Mesendoderm (in vitro differentiated cells): ENCODE results near the gene PRKCA.

ENCODE experiments used
- DNase-seq: peaks from one replicate; pipeline ENCODE4 v3.0.0; 2013
- H2AK5ac ChIP-seq: 2 replicates; pipeline ENCODE4 v1.6.1; 2013; ENCODE audit warnings: low read length, inconsistent platforms
- H2BK120ac ChIP-seq: 2 replicates; pipeline ENCODE4 v1.6.1; 2013; ENCODE audit warnings: low read depth, mild to moderate bottlenecking, low read length, moderate library complexity, mixed read lengths
- H2BK15ac ChIP-seq: replicated peaks from 2 replicates; pipeline ENCODE4 v1.6.1; 2013; ENCODE audit warnings: low read depth, mild to moderate bottlenecking, moderate library complexity
- H2BK5ac ChIP-seq: 2 replicates; pipeline ENCODE4 v1.6.1; 2013; ENCODE audit warnings: low read length, inconsistent platforms
- H3K18ac ChIP-seq: 2 replicates; pipeline ENCODE4 v1.6.1; 2013; ENCODE audit warnings: mild to moderate bottlenecking, low read length, mixed read lengths
- H3K23ac ChIP-seq: one replicate; pipeline ENCODE4 v1.6.1; 2013; ENCODE audit warnings: low read length
- H3K27ac ChIP-seq: 2 replicates; pipeline ENCODE4 v1.5.1; 2013; ENCODE audit warnings: low read depth, mild to moderate bottlenecking, inconsistent platforms, low read length, moderate library complexity
- H3K27me3 ChIP-seq: 2 replicates; pipeline ENCODE4 v1.6.1; 2013; ENCODE audit warnings: low read length, control low read depth, mild to moderate bottlenecking, inconsistent platforms; ENCODE audit not compliant: insufficient read depth, poor library complexity
- H3K36me3 ChIP-seq: 2 replicates; pipeline ENCODE4 v1.6.1; 2013; ENCODE audit warnings: low read length, inconsistent platforms; ENCODE audit not compliant: control insufficient read depth, insufficient read depth
- H3K4ac ChIP-seq: one replicate; pipeline ENCODE4 v1.6.1; 2013; ENCODE audit warnings: low read depth, mild to moderate bottlenecking, low read length, moderate library complexity
- H3K4me1 ChIP-seq: 2 replicates; pipeline ENCODE4 v1.6.1; 2013; ENCODE audit warnings: low read depth, low read length, inconsistent platforms; ENCODE audit not compliant: control insufficient read depth
- H3K4me2 ChIP-seq: 2 replicates; pipeline ENCODE4 v1.6.1; 2013; ENCODE audit warnings: low read length
- H3K4me3 ChIP-seq: 2 replicates; pipeline ENCODE4 v1.5.1; 2013; ENCODE audit warnings: mild to moderate bottlenecking, low read length
- H3K56ac ChIP-seq: one replicate; pipeline ENCODE4 v1.6.1; 2013; ENCODE audit warnings: low read length
- H3K79me1 ChIP-seq: 2 replicates; pipeline ENCODE4 v1.6.1; 2013; ENCODE audit warnings: low read length, inconsistent platforms
- H3K79me2 ChIP-seq: 2 replicates; pipeline ENCODE4 v1.6.1; 2013; ENCODE audit warnings: mild to moderate bottlenecking, low read length; ENCODE audit not compliant: control insufficient read depth, insufficient read depth
- H3K9ac ChIP-seq: 2 replicates; pipeline ENCODE4 v1.6.1; 2013; ENCODE audit warnings: low read length, inconsistent platforms
- H4K5ac ChIP-seq: one replicate; pipeline ENCODE4 v1.6.1; 2013; ENCODE audit warnings: low read length
- H4K8ac ChIP-seq: one replicate; pipeline ENCODE4 v1.6.1; 2013; ENCODE audit warnings: low read depth, mild to moderate bottlenecking, control low read depth, low read length, moderate library complexity
- WGBS: extraction: QIAGEN DNeasy Blood & Tissue Kit; methylation state at CpG from one replicate; pipeline ENCODE4 v1.1.7; 2013; ENCODE audit warnings: low lambda C conversion rate, missing lambda C conversion rate; ENCODE audit not compliant: insufficient coverage; ENCODE audit errors: extremely low coverage; 5-methylcytosine and 5-hydroxymethylcytosine counted together

PRKCA gene

GRCh38 chr17:66281661-66282369 lies 20.6 kb upstream of the PRKCA start:
- Histone ChIP-seq H3K23ac (no peak overlapping the region), H2BK120ac (no peak overlapping the region), H3K4ac (no peak overlapping the region), H3K18ac (no peak overlapping the region), H3K27me3 (no peaks in the 10 kb centered on the region), H3K36me3 (no peaks in the 10 kb centered on the region), H3K27ac (no peak overlapping the region), H4K8ac (no peak overlapping the region), H3K9ac (no peak overlapping the region), H3K56ac (no peak overlapping the region), H2BK5ac (no peak overlapping the region), H2BK15ac (no peak overlapping the region), H2AK5ac (no peak overlapping the region), H3K79me2 (no peaks in the 10 kb centered on the region), H3K4me3 (no peak overlapping the region), H3K79me1 (no peaks in the 10 kb centered on the region), H3K4me2 (no peak overlapping the region), H4K5ac (no peak overlapping the region), H3K4me1 (no peaks in the 10 kb centered on the region)
- no peak for DNase-seq
- no CpG with 5 or more reads among the region's 7 CpGs for WGBS

DNA sequence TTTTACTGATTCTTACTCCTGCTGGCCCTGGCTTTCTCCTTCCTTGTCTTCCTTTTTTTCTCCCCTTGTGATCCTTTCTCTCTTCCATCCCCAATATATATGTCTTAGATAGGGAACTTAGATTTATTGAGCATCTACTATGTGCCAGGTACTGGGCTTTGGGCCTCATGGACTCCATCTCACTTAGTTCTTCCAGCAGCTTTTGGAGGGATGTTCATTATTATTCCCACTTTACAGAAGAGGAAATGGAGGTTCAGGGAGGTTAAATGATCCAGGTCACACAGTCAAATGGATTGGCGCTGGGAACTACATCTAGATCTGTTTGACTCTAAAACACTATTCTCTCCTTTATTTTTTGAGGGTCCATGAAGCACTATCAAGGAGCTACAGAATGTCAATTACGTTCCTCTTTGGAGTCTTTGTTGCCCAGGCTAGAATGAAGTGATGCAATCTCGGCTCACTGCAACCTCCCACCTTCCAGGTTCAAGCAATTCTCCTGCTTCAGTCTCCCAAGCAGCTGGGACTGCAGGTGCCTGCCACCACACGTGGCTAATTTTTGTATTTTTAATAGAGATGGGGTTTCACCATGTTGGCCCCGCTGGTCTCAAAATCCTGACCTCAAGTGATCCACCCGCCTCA lies 19.0 kb upstream of the PRKCA start:
- no peak overlapping the region for H3K9ac ChIP-seq
- H3K27me3 ChIP-seq, result no peaks in the 10 kb centered on the region
- no peak overlapping the region for H3K4ac ChIP-seq
- no peaks in the 10 kb centered on the region for H3K79me1 ChIP-seq
- H4K5ac ChIP-seq, result no peak overlapping the region
- H2BK120ac ChIP-seq, result no peak overlapping the region
- H3K4me2 ChIP-seq, result no peak overlapping the region
- H2AK5ac ChIP-seq, result no peak overlapping the region
- no peak overlapping the region for H3K18ac ChIP-seq
- H3K36me3 ChIP-seq, result no peaks in the 10 kb centered on the region
- no peak overlapping the region for H2BK15ac ChIP-seq
- no peak overlapping the region for H2BK5ac ChIP-seq
- H3K23ac ChIP-seq, result no peak overlapping the region
- DNase-seq, result no peak
- no peak overlapping the region for H4K8ac ChIP-seq
- no peak overlapping the region for H3K4me3 ChIP-seq
- H3K4me1 ChIP-seq, result no peaks in the 10 kb centered on the region
- H3K56ac ChIP-seq, result no peak overlapping the region
- no peaks in the 10 kb centered on the region for H3K79me2 ChIP-seq
- H3K27ac ChIP-seq, result no peak overlapping the region
- WGBS, result no CpG with 5 or more reads among the region's 6 CpGs

GRCh38 chr17:66283971-66284370 lies 18.4 kb upstream of the PRKCA start:
- Histone ChIP-seq H2BK15ac (no peak overlapping the region), H3K79me1 (no peaks in the 10 kb centered on the region), H3K23ac (no peak overlapping the region), H3K36me3 (no peaks in the 10 kb centered on the region), H3K4me3 (no peak overlapping the region), H2BK120ac (no peak overlapping the region), H3K4me1 (no peaks in the 10 kb centered on the region), H3K27ac (no peak overlapping the region), H4K5ac (no peak overlapping the region), H3K27me3 (no peaks in the 10 kb centered on the region), H2AK5ac (no peak overlapping the region), H3K4ac (no peak overlapping the region), H3K4me2 (no peak overlapping the region), H3K56ac (no peak overlapping the region), H3K79me2 (no peaks in the 10 kb centered on the region), H3K18ac (no peak overlapping the region), H2BK5ac (no peak overlapping the region), H3K9ac (no peak overlapping the region), H4K8ac (no peak overlapping the region)
- no CpG with 5 or more reads among the region's 2 CpGs for WGBS
- DNase-seq, result no peak

- Histone ChIP-seq H3K27me3 (no peaks in the 10 kb centered on the region), H3K23ac (no peak overlapping the region), H3K4me1 (no peaks in the 10 kb centered on the region), H3K4ac (no peak overlapping the region), H3K79me1 (no peaks in the 10 kb centered on the region), H2BK15ac (no peak overlapping the region), H3K9ac (no peak overlapping the region), H4K8ac (no peak overlapping the region), H3K27ac (no peak overlapping the region), H3K56ac (no peak overlapping the region), H3K4me3 (no peak overlapping the region), H2BK5ac (no peak overlapping the region), H2BK120ac (no peak overlapping the region), H4K5ac (no peak overlapping the region), H3K18ac (no peak overlapping the region), H3K4me2 (no peak overlapping the region), H2AK5ac (no peak overlapping the region), H3K79me2 (no peaks in the 10 kb centered on the region), H3K36me3 (no peaks in the 10 kb centered on the region)
- no CpG with 5 or more reads among the region's 2 CpGs for WGBS
- no peak for DNase-seq
Measured at GRCh38 chr17:66285149-66285548, 17.3 kb upstream of the PRKCA start.

GRCh38 chr17:66287911-66288310 lies 14.5 kb upstream of the PRKCA start:
- Histone ChIP-seq H3K4me2 (no peak overlapping the region), H3K18ac (no peak overlapping the region), H3K36me3 (no peaks in the 10 kb centered on the region), H2AK5ac (no peak overlapping the region), H2BK120ac (no peak overlapping the region), H4K8ac (no peak overlapping the region), H3K9ac (no peak overlapping the region), H4K5ac (no peak overlapping the region), H3K4me3 (no peak overlapping the region), H3K27ac (no peak overlapping the region), H3K4ac (no peak overlapping the region), H3K4me1 (no peaks in the 10 kb centered on the region), H3K56ac (no peak overlapping the region), H3K79me2 (no peaks in the 10 kb centered on the region), H3K27me3 (no peaks in the 10 kb centered on the region), H3K23ac (no peak overlapping the region), H2BK15ac (no peak overlapping the region), H3K79me1 (no peaks in the 10 kb centered on the region), H2BK5ac (no peak overlapping the region)
- no CpG with 5 or more reads among the region's 2 CpGs for WGBS
- DNase-seq, result no peak
